ENCODE data around the gene HS1BP3.

The HS1BP3 gene, protein sequence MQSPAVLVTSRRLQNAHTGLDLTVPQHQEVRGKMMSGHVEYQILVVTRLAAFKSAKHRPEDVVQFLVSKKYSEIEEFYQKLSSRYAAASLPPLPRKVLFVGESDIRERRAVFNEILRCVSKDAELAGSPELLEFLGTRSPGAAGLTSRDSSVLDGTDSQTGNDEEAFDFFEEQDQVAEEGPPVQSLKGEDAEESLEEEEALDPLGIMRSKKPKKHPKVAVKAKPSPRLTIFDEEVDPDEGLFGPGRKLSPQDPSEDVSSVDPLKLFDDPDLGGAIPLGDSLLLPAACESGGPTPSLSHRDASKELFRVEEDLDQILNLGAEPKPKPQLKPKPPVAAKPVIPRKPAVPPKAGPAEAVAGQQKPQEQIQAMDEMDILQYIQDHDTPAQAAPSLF

DNA sequence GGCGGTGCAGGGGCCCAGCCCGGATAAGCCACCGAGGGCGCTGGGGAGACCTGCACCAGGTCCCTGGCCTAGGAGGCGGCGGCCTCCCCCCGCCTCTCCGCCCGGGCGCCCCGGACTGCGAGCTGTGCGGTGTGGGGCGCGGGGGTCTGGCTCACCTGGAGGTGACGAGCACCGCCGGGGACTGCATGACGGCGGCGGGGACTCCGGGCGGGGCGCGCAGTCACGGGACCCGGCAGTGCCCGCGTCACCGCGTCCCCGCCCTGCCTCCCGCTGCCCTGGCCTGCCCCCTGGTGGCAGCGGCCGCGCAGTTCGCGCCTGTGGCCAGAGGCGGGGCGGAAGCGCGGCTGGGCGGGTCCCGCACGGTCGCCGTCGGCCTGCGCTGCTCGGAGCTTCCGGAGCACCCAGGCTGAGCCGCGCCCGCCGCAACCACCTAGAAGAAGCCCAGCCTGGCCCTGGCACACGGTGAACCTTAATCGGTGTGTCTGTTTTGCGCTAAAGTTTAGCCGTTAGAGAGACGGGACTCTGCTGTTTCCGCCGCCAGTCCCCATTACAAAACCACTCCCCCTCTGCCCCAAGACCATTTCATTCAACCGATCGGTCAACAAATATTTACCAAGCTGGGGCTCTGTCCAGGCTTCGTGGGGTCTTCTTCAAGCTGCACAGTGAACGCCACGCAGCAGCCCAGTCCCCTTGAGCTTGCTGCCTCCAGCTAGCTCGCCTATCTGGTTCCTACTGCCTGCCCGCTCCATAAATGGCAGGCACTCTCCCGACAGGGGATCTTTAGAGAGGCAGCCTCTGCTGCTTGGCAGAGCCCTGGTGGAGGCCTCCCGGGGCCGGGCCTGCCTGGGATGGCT is at the start of gene HS1BP3:
Gene HS1BP3, minus strand, starts transcription at position 222 of the 854 bp plus-strand sequence. Its CDS starts 35 bp downstream, at position 187.
- peak; percentile 58 for DNase-seq

- DNase-seq: no peak
These were observed 48.2 kb upstream of the HS1BP3 start for GRCh38 chr2:20698916-20699613.

DNA sequence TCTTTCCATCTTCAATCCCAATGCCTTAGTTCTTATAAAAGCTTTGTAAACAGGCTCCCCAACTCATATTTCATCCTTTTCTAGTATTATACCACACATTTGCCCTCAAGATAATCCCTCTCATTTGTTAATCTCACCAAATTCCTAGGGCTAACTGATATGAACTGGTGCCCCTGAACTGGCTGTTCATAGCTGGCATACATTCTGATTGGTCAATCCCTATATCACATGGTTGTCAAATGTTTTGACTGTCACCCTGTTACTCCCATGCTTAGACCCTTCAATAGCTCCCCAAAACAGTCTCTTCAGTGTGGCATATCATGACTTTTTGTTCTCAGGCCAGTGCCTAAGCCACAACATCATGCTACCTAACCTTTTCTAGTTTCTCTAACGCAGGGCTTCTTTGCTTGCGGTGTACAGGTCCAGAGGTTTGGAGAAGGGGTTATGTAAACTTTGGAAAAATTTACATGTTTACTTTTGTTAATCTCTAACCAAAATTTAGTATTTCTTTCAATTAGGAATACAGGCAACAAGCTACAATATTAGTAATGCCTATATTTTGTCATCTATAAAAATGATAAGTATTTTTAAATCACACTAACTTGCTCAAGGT is 46.5 kb upstream of the HS1BP3 start:
- no peak for DNase-seq

- DNase-seq: no peak
These were observed 45.5 kb upstream of the HS1BP3 start for GRCh38 chr2:20696366-20696765.

DNA sequence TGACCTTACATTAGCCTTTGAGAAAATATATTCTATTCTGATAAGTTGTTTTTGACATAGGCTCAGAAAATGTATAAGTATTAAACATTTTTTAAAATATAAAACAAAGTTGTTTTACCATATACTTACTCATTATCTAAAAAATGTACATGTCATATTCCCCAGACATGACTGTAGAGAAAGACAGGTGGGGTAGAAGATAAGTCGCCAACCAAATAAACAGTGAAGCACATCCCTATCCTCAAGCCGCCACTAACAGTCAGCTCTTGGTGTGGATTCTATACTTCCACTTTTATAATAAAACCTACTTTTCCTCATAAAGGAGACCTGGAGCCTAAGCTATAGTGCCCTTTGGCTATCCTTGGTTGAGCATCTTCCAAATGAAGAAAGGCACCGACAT is 42.4 kb upstream of the HS1BP3 start:
- no peak for DNase-seq

GRCh38 chr2:20692081-20692480 is 41.2 kb upstream of the HS1BP3 start:
- no peak for DNase-seq

- DNase-seq: no peak
These were observed 40.3 kb upstream of the HS1BP3 start for GRCh38 chr2:20691076-20691734.

DNA sequence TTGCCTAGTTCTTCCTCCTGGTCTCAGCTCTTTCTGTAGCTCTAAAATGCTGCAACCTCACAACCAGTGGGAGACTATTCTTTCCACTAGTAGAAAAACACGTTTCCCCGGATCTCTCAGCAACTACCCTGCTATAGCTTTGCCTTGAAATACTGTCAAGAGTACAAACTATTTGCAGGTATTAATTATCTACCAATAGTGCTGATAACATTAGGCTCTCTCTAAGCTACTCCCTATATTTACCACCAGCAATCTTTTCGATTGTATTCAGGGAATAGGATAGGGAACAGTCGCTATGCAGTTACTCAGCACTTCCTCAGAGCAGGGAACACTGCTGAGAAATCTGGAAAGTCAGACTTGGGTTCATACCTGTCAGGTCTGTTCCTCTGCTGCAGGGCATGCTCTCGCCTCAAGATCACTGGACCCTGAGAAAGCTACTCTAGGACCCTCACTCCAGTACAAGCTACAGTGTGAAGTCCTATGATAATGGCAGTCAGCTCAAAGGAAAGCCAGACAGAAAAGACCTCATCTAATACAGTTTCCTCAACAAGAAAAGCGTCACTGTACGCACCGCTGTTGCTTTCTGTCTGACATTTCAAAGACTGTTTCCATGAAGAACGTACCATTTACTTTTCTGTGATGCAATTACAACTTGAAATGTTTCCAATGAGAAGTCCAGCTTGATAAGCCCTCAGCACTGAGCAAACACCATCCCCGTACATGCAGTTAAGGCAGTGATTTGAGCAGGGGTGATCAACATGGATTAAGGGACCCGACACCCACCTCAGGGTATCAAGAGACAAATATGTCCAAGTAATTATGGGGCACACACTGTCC is 38.7 kb upstream of the HS1BP3 start:
- no peak for DNase-seq

GRCh38 chr2:20687260-20687832 is 36.4 kb upstream of the HS1BP3 start:
- no peak for DNase-seq

- DNase-seq: no peak
These were observed 33.7 kb upstream of the HS1BP3 start for GRCh38 chr2:20684581-20685063.

GRCh38 chr2:20682167-20682920 is 31.4 kb upstream of the HS1BP3 start:
- DNase-seq: no peak

- no peak for DNase-seq
These were observed 30.0 kb upstream of the HS1BP3 start for GRCh38 chr2:20680744-20681375.

- no peak for DNase-seq
These were observed 27.9 kb upstream of the HS1BP3 start for GRCh38 chr2:20678780-20679179.

GRCh38 chr2:20678086-20678395 is 27.1 kb upstream of the HS1BP3 start:
- DNase-seq: no peak

GRCh38 chr2:20677301-20678085 is 26.6 kb upstream of the HS1BP3 start:
- DNase-seq: no peak

- DNase-seq: no peak
These were observed 25.7 kb upstream of the HS1BP3 start for GRCh38 chr2:20676353-20677215.

- DNase-seq: no peak
These were observed 24.9 kb upstream of the HS1BP3 start for GRCh38 chr2:20675701-20676352.
